Measurements from ENCODE around the gene SPTBN4.

SPTBN4 gene

GRCh38 chr19:40604647-40605215, 137.9 kb downstream of the SPTBN4 start:
- no peak for DNase-seq (ENCODE audit: low spot score)

GRCh38 chr19:40605216-40605971, 138.6 kb downstream of the SPTBN4 start:
- DNase-seq (ENCODE audit: low spot score), result peak; percentile 88

GRCh38 chr19:40607311-40608239, 140.8 kb downstream of the SPTBN4 start:
- no peak for DNase-seq (ENCODE audit: low spot score)

GRCh38 chr19:40608240-40608621, 141.4 kb downstream of the SPTBN4 start:
- DNase-seq (ENCODE audit: low spot score), result no peak

- no peak for DNase-seq (ENCODE audit: low spot score)
Measured at GRCh38 chr19:40608957-40609356, 142.2 kb downstream of the SPTBN4 start.

- DNase-seq (ENCODE audit: low spot score), result peak; percentile 80
Measured at GRCh38 chr19:40609561-40610395, 143.0 kb downstream of the SPTBN4 start.

- no peak for DNase-seq (ENCODE audit: low spot score)
Measured at GRCh38 chr19:40610396-40611064, 143.7 kb downstream of the SPTBN4 start.

- DNase-seq (ENCODE audit: low spot score), result no peak
Measured at GRCh38 chr19:40611096-40611495, 144.3 kb downstream of the SPTBN4 start.

- DNase-seq (ENCODE audit: low spot score), result no peak
Measured at GRCh38 chr19:40611900-40612698, 145.3 kb downstream of the SPTBN4 start.

- DNase-seq (ENCODE audit: low spot score), result no peak
Measured at GRCh38 chr19:40612831-40613689, 146.3 kb downstream of the SPTBN4 start.

- DNase-seq (ENCODE audit: low spot score), result no peak
Measured at GRCh38 chr19:40613690-40614621, 147.2 kb downstream of the SPTBN4 start.

GRCh38 chr19:40614622-40615411, 148.0 kb downstream of the SPTBN4 start:
- DNase-seq (ENCODE audit: low spot score), result no peak

- no peak for DNase-seq (ENCODE audit: low spot score)
Measured at GRCh38 chr19:40616178-40616577, 149.4 kb downstream of the SPTBN4 start.

GRCh38 chr19:40616941-40617340, 150.1 kb downstream of the SPTBN4 start:
- no peak for DNase-seq (ENCODE audit: low spot score)

GRCh38 chr19:40617961-40618360, 151.2 kb downstream of the SPTBN4 start:
- DNase-seq (ENCODE audit: low spot score), result no peak

- no peak for DNase-seq (ENCODE audit: low spot score)
Measured at GRCh38 chr19:40619333-40620160, 152.7 kb downstream of the SPTBN4 start.

- DNase-seq (ENCODE audit: low spot score), result no peak
Measured at GRCh38 chr19:40620161-40620485, 153.3 kb downstream of the SPTBN4 start.

Data from HuH-7.5 (cell line).